ENCODE results near the gene CNTN2. TPM values are rescaled to one million over a fixed set of nuclear protein-coding genes. Genes with fewer than 3 reads are reported as not detected.
A peak's percentile ranks its signal among the peaks of the same experiment; 100 is the strongest.

CNTN2 gene
- total and polyA plus RNA-seq, 2 donors (not counting 1 experiment from before 2014, with no cell fraction given) = not detected

- Histone ChIP-seq H3K9ac (ENCODE audit: insufficient read depth, low read length) (no peak overlapping the region), H3K4me1 (ENCODE audit: control insufficient read depth, extremely low read depth, insufficient read depth, low read length) (no peaks in the 10 kb centered on the region), H3K27me3 (ENCODE audit: control insufficient read depth, insufficient read depth, low read length) (no peaks in the 10 kb centered on the region), H2AFZ (ENCODE audit: low read length) (no peak overlapping the region), H4K20me1 (ENCODE audit: control insufficient read depth, extremely low read depth, insufficient read depth, low read length) (peaks cover 1% of the 10 kb centered on the region), H3K79me2 (ENCODE audit: control insufficient read depth, insufficient read depth, low read length) (peaks cover 35% of the 10 kb centered on the region), H3K4me3 (replicated peaks in 1 of 4; ENCODE audit: control extremely low read depth in 1 of 4, insufficient read depth in 1 of 4, low read depth in 3 of 4, low read length in 4 of 4) (no peak overlapping the region), H3K4me2 (ENCODE audit: extremely low read depth, insufficient read depth, low read length) (no peak overlapping the region), H3K27ac (ENCODE audit: insufficient read depth, low read length) (no peak overlapping the region), H3K9me3 (ENCODE audit: control insufficient read depth, insufficient read depth, low read depth, low read length) (no peaks in the 10 kb centered on the region), H3K36me3 (ENCODE audit: control insufficient read depth, insufficient read depth, low read length) (no peaks in the 10 kb centered on the region)
- TF ChIP-seq EZH2 (IDR thresholded peaks at IDR 0.05; ENCODE audit: low read length, missing control alignments) (no peak), CTCF (conservative IDR thresholded peaks at IDR 0.05 in 1 of 2, IDR thresholded peaks at IDR 0.05 in 1 of 2; ENCODE audit: low read depth in 1 of 2, low read length in 2 of 2) (no peak)
- DNase-seq (ENCODE audit: low read depth in 2 of 2) = no peak
These were observed 75.7 kb downstream of the CNTN2 start for GRCh38 chr1:205118752-205119151.

- DNase-seq (ENCODE audit: low read depth in 2 of 2) = peak; percentile 98 to 99
- Histone ChIP-seq H3K4me1 (ENCODE audit: control insufficient read depth, extremely low read depth, insufficient read depth, low read length) (no peaks in the 10 kb centered on the region), H3K4me2 (ENCODE audit: extremely low read depth, insufficient read depth, low read length) (peak within 1 kb of the TSS; percentile 91), H4K20me1 (ENCODE audit: control insufficient read depth, extremely low read depth, insufficient read depth, low read length) (no peaks in the 10 kb centered on the region), H3K9ac (ENCODE audit: insufficient read depth, low read length) (peak within 1 kb of the TSS; percentile 89), H3K27ac (ENCODE audit: insufficient read depth, low read length) (peak within 1 kb of the TSS; percentile 95), H2AFZ (ENCODE audit: low read length) (peak within 1 kb of the TSS; percentile 90), H3K4me3 (replicated peaks in 1 of 4; ENCODE audit: control extremely low read depth in 1 of 4, insufficient read depth in 1 of 4, low read depth in 3 of 4, low read length in 4 of 4) (peak within 1 kb of the TSS; percentile 64 to 100 (median 94)), H3K27me3 (ENCODE audit: control insufficient read depth, insufficient read depth, low read length) (no peaks in the 10 kb centered on the region), H3K36me3 (ENCODE audit: control insufficient read depth, insufficient read depth, low read length) (no peaks in the 10 kb centered on the region), H3K79me2 (ENCODE audit: control insufficient read depth, insufficient read depth, low read length) (peaks cover 33% of the 10 kb centered on the region), H3K9me3 (ENCODE audit: control insufficient read depth, insufficient read depth, low read depth, low read length) (no peaks in the 10 kb centered on the region)
- TF ChIP-seq CTCF (conservative IDR thresholded peaks at IDR 0.05 in 1 of 2, IDR thresholded peaks at IDR 0.05 in 1 of 2; ENCODE audit: low read depth in 1 of 2, low read length in 2 of 2) = peak; percentile 66 to 87
- TF ChIP-seq EZH2 (IDR thresholded peaks at IDR 0.05; ENCODE audit: low read length, missing control alignments) = no peak
These were observed 78.9 kb downstream of the CNTN2 start, which contains the start of gene RBBP5 for GRCh38 chr1:205121660-205122488. Gene RBBP5, minus strand, starts transcription at chr1:205121978. Its CDS starts 105 bp downstream, at chr1:205121873.

- Histone ChIP-seq H3K4me1 (ENCODE audit: control insufficient read depth, extremely low read depth, insufficient read depth, low read length) (no peaks in the 10 kb centered on the region), H3K36me3 (ENCODE audit: control insufficient read depth, insufficient read depth, low read length) (no peaks in the 10 kb centered on the region), H3K4me3 (replicated peaks in 1 of 4; ENCODE audit: control extremely low read depth in 1 of 4, insufficient read depth in 1 of 4, low read depth in 3 of 4, low read length in 4 of 4) (peak overlapping the region; percentile 35 to 100 (median 66)), H3K27me3 (ENCODE audit: control insufficient read depth, insufficient read depth, low read length) (no peaks in the 10 kb centered on the region), H3K27ac (ENCODE audit: insufficient read depth, low read length) (peak overlapping the region; percentile 95), H3K4me2 (ENCODE audit: extremely low read depth, insufficient read depth, low read length) (peak overlapping the region; percentile 80), H4K20me1 (ENCODE audit: control insufficient read depth, extremely low read depth, insufficient read depth, low read length) (no peaks in the 10 kb centered on the region), H3K79me2 (ENCODE audit: control insufficient read depth, insufficient read depth, low read length) (peaks cover 33% of the 10 kb centered on the region), H3K9me3 (ENCODE audit: control insufficient read depth, insufficient read depth, low read depth, low read length) (no peaks in the 10 kb centered on the region), H3K9ac (ENCODE audit: insufficient read depth, low read length) (peak overlapping the region; percentile 9), H2AFZ (ENCODE audit: low read length) (peak overlapping the region; percentile 75)
- DNase-seq (ENCODE audit: low read depth in 2 of 2) = no peak
- no peak for TF ChIP-seq CTCF (conservative IDR thresholded peaks at IDR 0.05 in 1 of 2, IDR thresholded peaks at IDR 0.05 in 1 of 2; ENCODE audit: low read depth in 1 of 2, low read length in 2 of 2)
- TF ChIP-seq EZH2 (IDR thresholded peaks at IDR 0.05; ENCODE audit: low read length, missing control alignments) = no peak
These were observed 79.5 kb downstream of the CNTN2 start for GRCh38 chr1:205122489-205122882.

All from fibroblast of lung (primary cell).